ENCODE data around the gene SIVA1.
A peak's percentile ranks its signal among the peaks of the same experiment; 100 is the strongest.

The SIVA1 gene

GRCh38 chr14:104786726-104787675, 34.1 kb downstream of the SIVA1 start:
- no peak for DNase-seq

GRCh38 chr14:104787736-104788135, 34.8 kb downstream of the SIVA1 start:
- no peak for DNase-seq

- no peak for DNase-seq
These were observed 35.3 kb downstream of the SIVA1 start for GRCh38 chr14:104788161-104788818.

GRCh38 chr14:104788873-104789663, 36.1 kb downstream of the SIVA1 start:
- no peak for DNase-seq

- DNase-seq = no peak
These were observed 37.1 kb downstream of the SIVA1 start for GRCh38 chr14:104789752-104790743.

GRCh38 chr14:104791425-104791824, 38.5 kb downstream of the SIVA1 start:
- no peak for DNase-seq

- DNase-seq = no peak
These were observed 39.3 kb downstream of the SIVA1 start for GRCh38 chr14:104792101-104792884.

GRCh38 chr14:104792945-104793702, 40.2 kb downstream of the SIVA1 start:
- DNase-seq = no peak

GRCh38 chr14:104793703-104793959, 40.7 kb downstream of the SIVA1 start:
- no peak for DNase-seq

- DNase-seq = no peak
These were observed 41.2 kb downstream of the SIVA1 start for GRCh38 chr14:104794099-104794498.

- peak; percentile 34 for DNase-seq
These were observed 41.7 kb downstream of the SIVA1 start for GRCh38 chr14:104794631-104794992.

- peak; percentile 56 for DNase-seq
These were observed 42.2 kb downstream of the SIVA1 start, which contains the start of gene AKT1 for GRCh38 chr14:104794993-104795780. Gene AKT1 (minus strand): TSS chr14:104795748. CDS start chr14:104792643, 3,105 bp downstream.

GRCh38 chr14:104795781-104796686, 43.1 kb downstream of the SIVA1 start:
- peak; percentile 79 for DNase-seq

GRCh38 chr14:104796687-104797081, 43.7 kb downstream of the SIVA1 start:
- no peak for DNase-seq

- DNase-seq = peak; percentile 88
These were observed 44.4 kb downstream of the SIVA1 start for GRCh38 chr14:104797115-104798044.

- no peak for DNase-seq
These were observed 45.6 kb downstream of the SIVA1 start for GRCh38 chr14:104798300-104799243.

Measured in DMS53 (cell line).